ENCODE data around the gene ATG13. TPM values are rescaled to one million over a fixed set of nuclear protein-coding genes. Genes with fewer than 3 reads are reported as not detected.

ATG13 gene
- total RNA-seq, 2 donors from 2014 or later = 96.4 to 130 TPM

DNA sequence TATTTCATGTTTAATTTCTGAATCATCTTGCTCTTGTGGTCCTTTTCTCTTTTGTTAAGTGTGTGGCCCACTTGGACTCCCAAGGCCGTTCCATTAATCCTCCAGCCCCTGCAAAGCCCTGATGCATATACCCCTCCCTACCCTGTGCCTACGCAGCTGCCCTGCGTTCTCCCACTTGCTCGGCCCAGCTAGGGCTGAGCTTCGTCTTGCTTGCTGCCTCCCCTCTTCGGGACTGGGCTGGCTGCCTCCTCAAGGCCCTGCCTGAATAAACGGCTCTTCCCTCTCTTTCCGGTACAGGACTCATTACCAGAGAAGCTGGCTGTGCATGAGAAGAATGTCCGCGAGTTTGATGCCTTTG, 54.6 kb downstream of the ATG13 start:
- no peaks in the 10 kb centered on the region for H3K9me3 Mint-ChIP-seq
- peaks cover 51% of the 10 kb centered on the region for H3K36me3 Mint-ChIP-seq (ENCODE audit: low read depth)
- peak overlapping the region; percentile 32 for H3K27ac Mint-ChIP-seq
- H3K27me3 Mint-ChIP-seq (ENCODE audit: insufficient read depth) = no peaks in the 10 kb centered on the region
- Histone ChIP-seq H3K4me1 (ENCODE audit: control insufficient read depth, insufficient read depth, low read length) (peaks cover 4% of the 10 kb centered on the region), H3K4me3 (ENCODE audit: low read length) (no peak overlapping the region), H3K36me3 (ENCODE audit: control insufficient read depth, insufficient read depth, low read length) (peaks cover 63% of the 10 kb centered on the region), H3K27ac (ENCODE audit: low read depth, low read length) (no peak overlapping the region), H3K9me3 (ENCODE audit: control insufficient read depth, low read length) (no peaks in the 10 kb centered on the region), H3K9ac (ENCODE audit: extremely low read depth, low read length, poor library complexity, severe bottlenecking) (no peak overlapping the region), H3K27me3 (ENCODE audit: control insufficient read depth, insufficient read depth, low read length, poor library complexity, severe bottlenecking) (no peaks in the 10 kb centered on the region)
- no peak for TF ChIP-seq CTCF (conservative IDR thresholded peaks at IDR 0.05)
- 92 to 100% methylated on average over 4 to 10 of the region's 10 CpGs for WGBS, 2 experiments (ENCODE audit: insufficient coverage in 1 of 2, insufficient read length in 1 of 2)
- no peak overlapping the region for H3K4me3 Mint-ChIP-seq
- no peak for DNase-seq
- H3K4me1 Mint-ChIP-seq = peaks cover 14% of the 10 kb centered on the region

- no peak for DNase-seq
- Histone ChIP-seq H3K36me3 (ENCODE audit: control insufficient read depth, insufficient read depth, low read length) (peaks cover 58% of the 10 kb centered on the region), H3K27ac (ENCODE audit: low read depth, low read length) (no peak overlapping the region), H3K9ac (ENCODE audit: extremely low read depth, low read length, poor library complexity, severe bottlenecking) (no peak overlapping the region), H3K9me3 (ENCODE audit: control insufficient read depth, low read length) (no peaks in the 10 kb centered on the region), H3K4me1 (ENCODE audit: control insufficient read depth, insufficient read depth, low read length) (peaks cover 4% of the 10 kb centered on the region), H3K27me3 (ENCODE audit: control insufficient read depth, insufficient read depth, low read length, poor library complexity, severe bottlenecking) (no peaks in the 10 kb centered on the region), H3K4me3 (ENCODE audit: low read length) (no peak overlapping the region)
- no peak for TF ChIP-seq CTCF (conservative IDR thresholded peaks at IDR 0.05)
- peaks cover 14% of the 10 kb centered on the region for H3K4me1 Mint-ChIP-seq
- no peaks in the 10 kb centered on the region for H3K9me3 Mint-ChIP-seq
- H3K27ac Mint-ChIP-seq = peak overlapping the region; percentile 32
- H3K4me3 Mint-ChIP-seq = no peak overlapping the region
- 95 to 98% methylated on average over 6 of the region's 7 CpGs for WGBS, 2 experiments (ENCODE audit: insufficient coverage in 1 of 2, insufficient read length in 1 of 2)
- no peaks in the 10 kb centered on the region for H3K27me3 Mint-ChIP-seq (ENCODE audit: insufficient read depth)
- peaks cover 47% of the 10 kb centered on the region for H3K36me3 Mint-ChIP-seq (ENCODE audit: low read depth)
Observed at GRCh38 chr11:46672381-46672839, 55.1 kb downstream of the ATG13 start.

DNA sequence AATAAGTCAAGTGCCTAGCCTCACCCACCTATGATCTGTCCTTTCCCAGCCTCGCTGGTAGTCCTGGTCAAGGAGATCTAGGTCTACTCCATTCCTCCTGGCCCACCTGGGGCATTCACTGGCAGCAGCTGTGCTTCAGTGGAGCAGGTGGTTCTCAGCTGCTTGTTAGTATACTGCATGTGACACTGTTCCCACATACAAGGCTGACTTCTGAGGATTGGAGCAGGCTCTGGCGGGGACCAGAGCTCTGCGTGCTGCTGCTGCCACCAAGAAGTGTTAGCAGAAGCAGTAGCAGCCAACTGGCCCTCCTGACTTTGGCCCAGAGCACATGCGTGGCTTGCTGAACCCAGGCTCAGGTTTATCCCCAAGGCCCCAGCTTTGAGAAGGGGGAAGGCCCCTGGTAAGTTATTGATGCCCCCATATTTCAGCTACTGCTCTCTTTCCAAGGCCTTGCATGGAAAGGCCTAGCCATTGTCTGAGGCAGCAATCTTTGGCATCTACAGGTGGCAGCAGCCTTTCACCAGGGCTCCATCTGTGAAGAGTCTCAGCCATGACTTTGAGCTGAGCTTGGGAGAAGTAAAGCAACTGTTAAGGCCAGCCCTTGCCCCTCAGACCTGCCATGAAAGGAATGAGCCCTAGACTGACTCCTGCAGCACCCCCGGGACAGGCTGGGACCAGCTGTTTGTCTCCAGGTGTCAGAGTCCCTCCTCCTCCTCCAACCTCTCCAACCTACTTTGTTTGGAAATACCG, 56.5 kb downstream of the ATG13 start:
- peak overlapping the region; percentile 29 for H3K27ac ChIP-seq (ENCODE audit: low read depth, low read length)
- peaks cover 48% of the 10 kb centered on the region for H3K36me3 ChIP-seq (ENCODE audit: control insufficient read depth, insufficient read depth, low read length)
- H3K4me3 ChIP-seq (ENCODE audit: low read length) = no peak overlapping the region
- WGBS, 2 experiments (ENCODE audit: insufficient coverage in 1 of 2, insufficient read length in 1 of 2) = 92 to 96% methylated on average over 5 to 6 of the region's 6 CpGs
- Mint-ChIP-seq H3K36me3 (ENCODE audit: low read depth) (peaks cover 44% of the 10 kb centered on the region), H3K9me3 (no peaks in the 10 kb centered on the region), H3K4me3 (no peak overlapping the region), H3K4me1 (peaks cover 14% of the 10 kb centered on the region), H3K27ac (peak overlapping the region; percentile 87), H3K27me3 (ENCODE audit: insufficient read depth) (no peaks in the 10 kb centered on the region)
- DNase-seq = peak; percentile 57
- TF ChIP-seq CTCF (conservative IDR thresholded peaks at IDR 0.05) = no peak
- H3K9ac ChIP-seq (ENCODE audit: extremely low read depth, low read length, poor library complexity, severe bottlenecking) = no peak overlapping the region
- no peaks in the 10 kb centered on the region for H3K9me3 ChIP-seq (ENCODE audit: control insufficient read depth, low read length)
- no peaks in the 10 kb centered on the region for H3K27me3 ChIP-seq (ENCODE audit: control insufficient read depth, insufficient read depth, low read length, poor library complexity, severe bottlenecking)
- peaks cover 4% of the 10 kb centered on the region for H3K4me1 ChIP-seq (ENCODE audit: control insufficient read depth, insufficient read depth, low read length)

All from endodermal cell (in vitro differentiated cells).